Urinary bladder (tissue), 4 donors: ENCODE data around the gene SFXN1. TPM values are rescaled to one million over a fixed set of nuclear protein-coding genes. Genes with fewer than 3 reads are reported as not detected.

Source experiments
- DNase-seq: peaks from one replicate; pipeline ENCODE4 v3.0.0-alpha.2; 2015; ENCODE audit errors: extremely low spot score
- H3K27ac ChIP-seq: one replicate; pipeline ENCODE4 v1.5.1; 2013; ENCODE audit warnings: low read depth, mild to moderate bottlenecking, moderate library complexity
- H3K36me3 ChIP-seq: one replicate; pipeline ENCODE4 v1.6.1; 2013; ENCODE audit warnings: mild to moderate bottlenecking, moderate library complexity; ENCODE audit not compliant: insufficient read depth
- H3K4me1 ChIP-seq: one replicate; pipeline ENCODE4 v1.6.1; 2013; ENCODE audit warnings: mild to moderate bottlenecking, moderate library complexity; ENCODE audit not compliant: insufficient read depth
- H3K4me3 ChIP-seq: one replicate; pipeline ENCODE4 v1.5.1; 2013; ENCODE audit warnings: low read depth, low read length
- WGBS: extraction: QIAGEN DNeasy Blood & Tissue Kit; methylation state at CpG from one replicate; pipeline ENCODE4 v1.1.7; 2013; 5-methylcytosine and 5-hydroxymethylcytosine counted together
- polyA plus RNA-seq: library from polyadenylated mRNA; stranded (reverse); fragments of 200-250 nt; gene quantifications from one replicate; pipeline ENCODE4 v1.2.3, GENCODE V29; 2013
- total RNA-seq: library from RNA; depleted of rRNA; stranded (reverse); fragments of >200 nt; gene quantifications from one replicate; pipeline ENCODE4 v1.2.3, GENCODE V29; 2014
- donor health status: healthy with polysubstance abuse.
- donor health status: healthy.

The SFXN1 gene
- total and polyA plus RNA-seq, 2 donors, result 14.3 to 36.5 TPM

- no peak overlapping the region for H3K4me3 ChIP-seq
- DNase-seq, result no peak
- 77% methylated on average over 11 of the region's 11 CpGs for WGBS
These were observed 22.1 kb upstream of the SFXN1 start for GRCh38 chr5:175456105-175456742.

GRCh38 chr5:175457466-175457865, 20.9 kb upstream of the SFXN1 start:
- Histone ChIP-seq H3K36me3 (no peaks in the 10 kb centered on the region), H3K27ac (no peak overlapping the region), H3K4me3 (no peak overlapping the region), H3K4me1 (no peaks in the 10 kb centered on the region)
- WGBS, result 59% methylated on average over 1 of the region's 1 CpG
- no peak for DNase-seq

More at GRCh38 chr5:175456105-175456742, 22.1 kb upstream of the SFXN1 start:
- Histone ChIP-seq H3K27ac (no peak overlapping the region), H3K4me1 (no peaks in the 10 kb centered on the region), H3K36me3 (no peaks in the 10 kb centered on the region)

GRCh38 chr5:175460126-175460525, 18.2 kb upstream of the SFXN1 start:
- no peak for DNase-seq
- H3K4me1 ChIP-seq, result peaks cover 2% of the 10 kb centered on the region
- H3K27ac ChIP-seq, result no peak overlapping the region
- 44% methylated on average over 7 of the region's 7 CpGs for WGBS
- H3K36me3 ChIP-seq, result no peaks in the 10 kb centered on the region
- no peak overlapping the region for H3K4me3 ChIP-seq

- DNase-seq, result no peak
- Histone ChIP-seq H3K4me1 (peaks cover 2% of the 10 kb centered on the region), H3K36me3 (no peaks in the 10 kb centered on the region), H3K27ac (no peak overlapping the region), H3K4me3 (no peak overlapping the region)
- WGBS, result 81% methylated on average over 2 of the region's 2 CpGs
These were observed 17.8 kb upstream of the SFXN1 start for GRCh38 chr5:175460552-175460951.

- Histone ChIP-seq H3K4me3 (no peak overlapping the region), H3K36me3 (no peaks in the 10 kb centered on the region), H3K27ac (no peak overlapping the region), H3K4me1 (peaks cover 2% of the 10 kb centered on the region)
- 89% methylated on average over 13 of the region's 13 CpGs for WGBS
- DNase-seq, result no peak
These were observed 17.0 kb upstream of the SFXN1 start for GRCh38 chr5:175461370-175461769.

- DNase-seq, result no peak
- Histone ChIP-seq H3K4me3 (no peak overlapping the region), H3K36me3 (no peaks in the 10 kb centered on the region), H3K27ac (no peak overlapping the region), H3K4me1 (peaks cover 2% of the 10 kb centered on the region)
- 86% methylated on average over 3 of the region's 3 CpGs for WGBS
These were observed 14.7 kb upstream of the SFXN1 start for GRCh38 chr5:175463641-175464040.

GRCh38 chr5:175464074-175464941, 14.1 kb upstream of the SFXN1 start:
- DNase-seq, result no peak
- WGBS, result 50% methylated on average over 11 of the region's 11 CpGs

GRCh38 chr5:175464942-175465233, 13.5 kb upstream of the SFXN1 start:
- Histone ChIP-seq H3K36me3 (no peaks in the 10 kb centered on the region), H3K4me1 (peaks cover 2% of the 10 kb centered on the region), H3K4me3 (no peak overlapping the region), H3K27ac (no peak overlapping the region)
- 5% methylated on average over 3 of the region's 3 CpGs for WGBS
- no peak for DNase-seq

More at GRCh38 chr5:175464074-175464941, 14.1 kb upstream of the SFXN1 start:
- Histone ChIP-seq H3K4me3 (no peak overlapping the region), H3K36me3 (no peaks in the 10 kb centered on the region), H3K4me1 (peaks cover 2% of the 10 kb centered on the region), H3K27ac (no peak overlapping the region)

- WGBS, result 28% methylated on average over 3 of the region's 3 CpGs
- no peak for DNase-seq
- Histone ChIP-seq H3K36me3 (no peaks in the 10 kb centered on the region), H3K4me1 (peaks cover 2% of the 10 kb centered on the region), H3K4me3 (no peak overlapping the region), H3K27ac (no peak overlapping the region)
These were observed 13.1 kb upstream of the SFXN1 start for GRCh38 chr5:175465282-175465681.

- no peak overlapping the region for H3K27ac ChIP-seq
- no peak overlapping the region for H3K4me3 ChIP-seq
- no peaks in the 10 kb centered on the region for H3K36me3 ChIP-seq
- WGBS, result 35% methylated on average over 5 of the region's 5 CpGs
- no peak for DNase-seq
- H3K4me1 ChIP-seq, result peaks cover 2% of the 10 kb centered on the region
These were observed 11.6 kb upstream of the SFXN1 start for GRCh38 chr5:175466700-175467318.

- Histone ChIP-seq H3K4me3 (no peak overlapping the region), H3K36me3 (no peaks in the 10 kb centered on the region), H3K4me1 (peaks cover 2% of the 10 kb centered on the region), H3K27ac (no peak overlapping the region)
- DNase-seq, result no peak
- 41% methylated on average over 11 of the region's 11 CpGs for WGBS
These were observed 10.2 kb upstream of the SFXN1 start for GRCh38 chr5:175467983-175468690.

GRCh38 chr5:175468892-175469291, 9.5 kb upstream of the SFXN1 start:
- peaks cover 2% of the 10 kb centered on the region for H3K4me1 ChIP-seq
- H3K27ac ChIP-seq, result no peak overlapping the region
- no peak for DNase-seq
- no peak overlapping the region for H3K4me3 ChIP-seq
- H3K36me3 ChIP-seq, result no peaks in the 10 kb centered on the region
- 99% methylated on average over 1 of the region's 1 CpG for WGBS

- no peaks in the 10 kb centered on the region for H3K36me3 ChIP-seq
- H3K27ac ChIP-seq, result no peak overlapping the region
- DNase-seq, result no peak
- H3K4me1 ChIP-seq, result no peaks in the 10 kb centered on the region
- WGBS, result 69% methylated on average over 3 of the region's 3 CpGs
- H3K4me3 ChIP-seq, result no peak overlapping the region
These were observed 8.4 kb upstream of the SFXN1 start for GRCh38 chr5:175469916-175470315.
